ENCODE results near the gene ZNF561. TPM values are rescaled to one million over a fixed set of nuclear protein-coding genes. Genes with fewer than 3 reads are reported as not detected.

Gene ZNF561
- total RNA-seq, 1 donor from 2014 or later, result 40.2 TPM

- no peak overlapping the region for H3K4me3 Mint-ChIP-seq
- H3K27me3 Mint-ChIP-seq, result no peaks in the 10 kb centered on the region
These were observed 29.3 kb upstream of the ZNF561 start for GRCh38 chr19:9650345-9650744.

GRCh38 chr19:9645472-9645871 lies 24.4 kb upstream of the ZNF561 start:
- intact Hi-C loops (cut with micrococcal nuclease), result no loop called here
- ChIA-PET POLR2A (no interaction called here), CTCF (interaction anchor here (0.6 kb wide), 1 partner anchor 150 kb away, joined by 3 read pairs; no protein-coding TSS in a partner anchor)
- Mint-ChIP-seq H3K4me1 (no peaks in the 10 kb centered on the region), H3K27ac (no peak overlapping the region), H3K4me3 (no peak overlapping the region), H3K36me3 (ENCODE audit: low read depth) (peaks cover 43% of the 10 kb centered on the region), H3K9me3 (no peaks in the 10 kb centered on the region), H3K27me3 (no peaks in the 10 kb centered on the region)
- ATAC-seq (ENCODE audit: low read depth) (no peak), DNase-seq (no peak)
- no peak for TF ChIP-seq CTCF (IDR thresholded peaks at IDR 0.05)

More at GRCh38 chr19:9650345-9650744, 29.3 kb upstream of the ZNF561 start:
- H3K27ac Mint-ChIP-seq, result no peak overlapping the region
- H3K9me3 Mint-ChIP-seq, result peaks cover 19% of the 10 kb centered on the region
- no peak for ATAC-seq (ENCODE audit: low read depth)
- ChIA-PET POLR2A (no interaction called here), CTCF (no interaction called here)
- H3K4me1 Mint-ChIP-seq, result no peaks in the 10 kb centered on the region
- peaks cover 70% of the 10 kb centered on the region for H3K36me3 Mint-ChIP-seq (ENCODE audit: low read depth)
- intact Hi-C loops (cut with micrococcal nuclease), result no loop called here
- no peak for TF ChIP-seq CTCF (IDR thresholded peaks at IDR 0.05)
- no peak for DNase-seq

- no peaks in the 10 kb centered on the region for H3K9me3 Mint-ChIP-seq
- no peaks in the 10 kb centered on the region for H3K27me3 Mint-ChIP-seq
- no peak overlapping the region for H3K27ac Mint-ChIP-seq
- DNase-seq, result no peak
- no peak for ATAC-seq (ENCODE audit: low read depth)
- H3K4me1 Mint-ChIP-seq, result no peaks in the 10 kb centered on the region
- no peak for TF ChIP-seq CTCF (IDR thresholded peaks at IDR 0.05)
- ChIA-PET POLR2A (no interaction called here), CTCF (no interaction called here)
- H3K36me3 Mint-ChIP-seq (ENCODE audit: low read depth), result peaks cover 36% of the 10 kb centered on the region
- intact Hi-C loops (cut with micrococcal nuclease), result no loop called here
- H3K4me3 Mint-ChIP-seq, result no peak overlapping the region
These were observed 23.4 kb upstream of the ZNF561 start for GRCh38 chr19:9644472-9644871.

GRCh38 chr19:9641810-9642209 lies 20.8 kb upstream of the ZNF561 start:
- no peak for TF ChIP-seq CTCF (IDR thresholded peaks at IDR 0.05)
- CTCF ChIA-PET, result no interaction called here
- POLR2A ChIA-PET, result no interaction called here
- Mint-ChIP-seq H3K27me3 (no peaks in the 10 kb centered on the region), H3K9me3 (no peaks in the 10 kb centered on the region), H3K27ac (no peak overlapping the region), H3K4me3 (no peak overlapping the region), H3K36me3 (ENCODE audit: low read depth) (peaks cover 26% of the 10 kb centered on the region), H3K4me1 (no peaks in the 10 kb centered on the region)
- no peak for ATAC-seq (ENCODE audit: low read depth)
- intact Hi-C loops (cut with micrococcal nuclease), result no loop called here
- DNase-seq, result no peak

GRCh38 chr19:9640956-9641355 lies 19.9 kb upstream of the ZNF561 start:
- Mint-ChIP-seq H3K27me3 (no peaks in the 10 kb centered on the region), H3K4me3 (no peak overlapping the region), H3K27ac (no peak overlapping the region), H3K9me3 (no peaks in the 10 kb centered on the region), H3K36me3 (ENCODE audit: low read depth) (peaks cover 23% of the 10 kb centered on the region), H3K4me1 (no peaks in the 10 kb centered on the region)
- no peak for TF ChIP-seq CTCF (IDR thresholded peaks at IDR 0.05)
- intact Hi-C loops (cut with micrococcal nuclease), result no loop called here
- POLR2A ChIA-PET, result no interaction called here
- CTCF ChIA-PET, result no interaction called here
- ATAC-seq (ENCODE audit: low read depth) (no peak), DNase-seq (no peak)
